B cell (primary cell): ENCODE data around the gene CREBBP. TPM values are rescaled to one million over a fixed set of nuclear protein-coding genes. Genes with fewer than 3 reads are reported as not detected.

Experiments used
- ATAC-seq: fragments of 200-7000 bp; cut with Tn5 transposase; one replicate; pipeline ENCODE4 v1.10.0; 2021; ENCODE audit warnings: low read depth, mild to moderate bottlenecking, moderate number of reproducible peaks, moderate library complexity
- CTCF ChIA-PET: fragments of 350-600 bp; sonication (Branson Sonifier 250); formaldehyde crosslinking; loops from one replicate; lab custom pipeline; 2021; ENCODE audit warnings: antibody characterized with exemption, inconsistent platforms; lab: Charles Lee
- POLR2A ChIA-PET: fragments of 350-600 bp; sonication (Branson Sonifier 250); formaldehyde crosslinking; loops from one replicate; lab custom pipeline; 2021; ENCODE audit warnings: antibody characterized with exemption; lab: Charles Lee
- DNase-seq: peaks from one replicate; pipeline ENCODE4 v3.0.0; 2013
- H2AFZ ChIP-seq: 2 replicates; pipeline ENCODE4 v1.6.1; 2012; ENCODE audit warnings: mild to moderate bottlenecking, low read depth, low read length; ENCODE audit not compliant: insufficient read depth, poor library complexity, severe bottlenecking
- H3K27ac ChIP-seq, 2 donors: 1 replicate in 1 of 2; 2 replicates in 1 of 2; pipeline ENCODE4 v1.5.1; 2012 to 2013; ENCODE audit warnings: low read length in 2 of 2, mild to moderate bottlenecking in 2 of 2, moderate library complexity in 1 of 2
- H3K27me3 ChIP-seq, 4 experiments: fragments of 200-600 bp in 1 of 4; sonication (generic) in 1 of 4; replicated peaks in 1 of 4; 1 replicate in 2 of 4; 2 replicates in 2 of 4; pipeline versions ENCODE4 v1.6.1 to v1.7.0; 2013 to 2016; ENCODE audit warnings: low read length in 3 of 4, mild to moderate bottlenecking in 2 of 4, mixed read lengths in 1 of 4, moderate library complexity in 1 of 4; ENCODE audit not compliant: insufficient read depth in 4 of 4, control insufficient read depth in 3 of 4; ENCODE audit errors: control extremely low read depth in 1 of 4
- H3K36me3 ChIP-seq, 2 experiments: replicated peaks in 1 of 2; 1 replicate in 1 of 2; 2 replicates in 1 of 2; pipeline versions ENCODE4 v1.6.1 to v1.7.1; 2013; ENCODE audit warnings: low read length in 1 of 2; ENCODE audit not compliant: insufficient read depth in 2 of 2, control insufficient read depth in 1 of 2; ENCODE audit errors: control extremely low read depth in 1 of 2, extremely low read depth in 1 of 2
- H3K4me1 ChIP-seq, 2 donors: fragments of 200-600 bp in 1 of 2; sonication (generic) in 1 of 2; 1 replicate in 1 of 2; 2 replicates in 1 of 2; pipeline versions ENCODE4 v1.5.1 to v1.6.1; 2013 to 2017; ENCODE audit warnings: low read length in 2 of 2; ENCODE audit not compliant: control insufficient read depth in 2 of 2, insufficient read depth in 2 of 2
- H3K4me2 ChIP-seq: replicated peaks from 2 replicates; pipeline ENCODE3; 2012; ENCODE audit warnings: mild to moderate bottlenecking, low read depth, low read length; ENCODE audit not compliant: poor library complexity, severe bottlenecking
- H3K4me3 ChIP-seq, 5 experiments: fragments of 200-600 bp in 1 of 5; sonication (generic) in 1 of 5; 1 replicate in 3 of 5; 2 replicates in 2 of 5; pipeline versions ENCODE4 v1.5.1 to v1.7.0; 2011 to 2016; ENCODE audit warnings: low read length in 4 of 5, mild to moderate bottlenecking in 4 of 5, low read depth in 2 of 5, control low read depth in 1 of 5, moderate library complexity in 1 of 5; ENCODE audit not compliant: insufficient read depth in 1 of 5; ENCODE audit errors: control extremely low read depth in 1 of 5, extremely low read depth in 1 of 5
- H3K79me2 ChIP-seq: fragments of 200-600 bp; sonication (generic); one replicate; pipeline ENCODE4 v1.6.0; 2016; ENCODE audit warnings: low read length; ENCODE audit not compliant: control insufficient read depth, insufficient read depth
- H3K9ac ChIP-seq: fragments of 200-600 bp; sonication (generic); 2 replicates; pipeline ENCODE4 v1.6.1; 2017; ENCODE audit warnings: mild to moderate bottlenecking, low read length, moderate library complexity
- H3K9me3 ChIP-seq, 3 donors: one replicate each; pipeline versions ENCODE4 v1.6.1 to v1.7.1; 2013; ENCODE audit warnings: low read length in 2 of 3; ENCODE audit not compliant: control insufficient read depth in 2 of 3, insufficient read depth in 1 of 3; ENCODE audit errors: control extremely low read depth in 1 of 3
- H4K20me1 ChIP-seq: 2 replicates; pipeline ENCODE4 v1.6.0; 2012; ENCODE audit warnings: mild to moderate bottlenecking, low read length; ENCODE audit not compliant: insufficient read depth, control insufficient read depth, poor library complexity, severe bottlenecking
- H3K27ac Mint-ChIP-seq: one replicate; pipeline ENCODE4 v1.8.0; 2021; ENCODE audit warnings: mixed read lengths
- H3K27me3 Mint-ChIP-seq: one replicate; pipeline ENCODE4 v1.8.0; 2021; ENCODE audit warnings: mixed read lengths
- H3K4me1 Mint-ChIP-seq: one replicate; pipeline ENCODE4 v1.8.0; 2021; ENCODE audit warnings: mixed read lengths
- H3K4me3 Mint-ChIP-seq: one replicate; pipeline ENCODE4 v1.8.0; 2021; ENCODE audit warnings: mixed read lengths
- H3K9me3 Mint-ChIP-seq: one replicate; pipeline ENCODE4 v1.8.0; 2022; ENCODE audit warnings: mixed read lengths; ENCODE audit not compliant: insufficient read depth
- EZH2 ChIP-seq: IDR thresholded peaks from 2 replicates; pipeline ENCODE4 v1.6.1; 2012; ENCODE audit warnings: borderline replicate concordance, low read depth, mild to moderate bottlenecking, moderate library complexity, low read length; ENCODE audit not compliant: insufficient read depth, poor library complexity, severe bottlenecking
- WGBS: methylation state at CpG from one replicate; pipeline ENCODE4 v1.1.5; 2013; ENCODE audit warnings: missing lambda C conversion rate; ENCODE audit not compliant: insufficient coverage; 5-methylcytosine and 5-hydroxymethylcytosine counted together
- intact Hi-C: fragments of 100-400 bp; cut with micrococcal nuclease; formaldehyde crosslinking; loops from one replicate; pipeline ENCODE4 v1.10.0; 2022
- polyA plus RNA-seq: library from polyadenylated mRNA; depleted of rRNA; stranded (reverse); fragments of >200 nt; gene quantifications from 2 replicates; pipeline ENCODE4 v1.2.3, GENCODE V29; 2012
- total RNA-seq, 2 donors: library from RNA; stranded (reverse); fragments of 120-200 nt in 1 of 2; gene quantifications; 1 replicate in 1 of 2; 2 replicates in 1 of 2; pipeline versions ENCODE4 v1.2.3 to v1.2.4, GENCODE V29; 2013 to 2022
- TF ChIP-seq, protein P1 (sequence below): fragments of 200-600 bp; IDR thresholded peaks from one replicate; pipeline ENCODE4 v1.8.0; 2022; ENCODE audit warnings: antibody characterized with exemption, mild to moderate bottlenecking

CREBBP gene
- total and polyA plus RNA-seq, 2 donors (not counting 1 experiment from before 2014, with no cell fraction given): 27.6 to 206 TPM

- no peak overlapping the region for H3K4me3 ChIP-seq
- H2AFZ ChIP-seq: no peak overlapping the region
- no peaks in the 10 kb centered on the region for H3K9me3 Mint-ChIP-seq
- no peaks in the 10 kb centered on the region for H3K27me3 Mint-ChIP-seq
- 99% methylated on average over 21 of the region's 33 CpGs for WGBS
- H3K4me3 Mint-ChIP-seq: no peak overlapping the region
- peaks cover 0 to 37% of the 10 kb centered on the region in 2 experiments for H3K36me3 ChIP-seq
- ChIA-PET POLR2A (no interaction called here), CTCF (no interaction called here)
- no peak for TF ChIP-seq EZH2
- no peaks in the 10 kb centered on the region for H3K79me2 ChIP-seq
- DNase-seq (no peak), ATAC-seq (no peak)
- H3K4me2 ChIP-seq: no peak overlapping the region
- no peak overlapping the region for H3K9ac ChIP-seq
- no peaks in the 10 kb centered on the region for H3K4me1 Mint-ChIP-seq
- intact Hi-C loops: no loop called here
- H3K27me3 ChIP-seq: no peaks in the 10 kb centered on the region
- peaks cover 28% of the 10 kb centered on the region for H4K20me1 ChIP-seq
- no peaks in the 10 kb centered on the region for H3K4me1 ChIP-seq
- H3K27ac ChIP-seq: no peak overlapping the region
- H3K27ac Mint-ChIP-seq: no peak overlapping the region
- no peaks in the 10 kb centered on the region for H3K9me3 ChIP-seq
Measured at GRCh38 chr16:3726021-3726687, 154.4 kb downstream of the CREBBP start.

- intact Hi-C loops: no loop called here
- Histone ChIP-seq H3K27ac (no peak overlapping the region), H3K4me2 (no peak overlapping the region), H2AFZ (no peak overlapping the region), H4K20me1 (peaks cover 19% of the 10 kb centered on the region), H3K79me2 (no peaks in the 10 kb centered on the region), H3K9me3 (no peaks in the 10 kb centered on the region), H3K9ac (no peak overlapping the region), H3K36me3 (peaks cover 0 to 28% of the 10 kb centered on the region in 2 experiments), H3K4me1 (no peaks in the 10 kb centered on the region), H3K27me3 (no peaks in the 10 kb centered on the region), H3K4me3 (no peak overlapping the region)
- Mint-ChIP-seq H3K27ac (peak overlapping the region; percentile 41), H3K9me3 (no peaks in the 10 kb centered on the region), H3K4me1 (no peaks in the 10 kb centered on the region), H3K4me3 (no peak overlapping the region), H3K27me3 (no peaks in the 10 kb centered on the region)
- no peak for TF ChIP-seq EZH2
- TF ChIP-seq, protein P1, sequence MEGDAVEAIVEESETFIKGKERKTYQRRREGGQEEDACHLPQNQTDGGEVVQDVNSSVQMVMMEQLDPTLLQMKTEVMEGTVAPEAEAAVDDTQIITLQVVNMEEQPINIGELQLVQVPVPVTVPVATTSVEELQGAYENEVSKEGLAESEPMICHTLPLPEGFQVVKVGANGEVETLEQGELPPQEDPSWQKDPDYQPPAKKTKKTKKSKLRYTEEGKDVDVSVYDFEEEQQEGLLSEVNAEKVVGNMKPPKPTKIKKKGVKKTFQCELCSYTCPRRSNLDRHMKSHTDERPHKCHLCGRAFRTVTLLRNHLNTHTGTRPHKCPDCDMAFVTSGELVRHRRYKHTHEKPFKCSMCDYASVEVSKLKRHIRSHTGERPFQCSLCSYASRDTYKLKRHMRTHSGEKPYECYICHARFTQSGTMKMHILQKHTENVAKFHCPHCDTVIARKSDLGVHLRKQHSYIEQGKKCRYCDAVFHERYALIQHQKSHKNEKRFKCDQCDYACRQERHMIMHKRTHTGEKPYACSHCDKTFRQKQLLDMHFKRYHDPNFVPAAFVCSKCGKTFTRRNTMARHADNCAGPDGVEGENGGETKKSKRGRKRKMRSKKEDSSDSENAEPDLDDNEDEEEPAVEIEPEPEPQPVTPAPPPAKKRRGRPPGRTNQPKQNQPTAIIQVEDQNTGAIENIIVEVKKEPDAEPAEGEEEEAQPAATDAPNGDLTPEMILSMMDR: no peak
- 70% methylated on average over 4 of the region's 8 CpGs for WGBS
- ATAC-seq (no peak), DNase-seq (no peak)
- POLR2A ChIA-PET: no interaction called here
- CTCF ChIA-PET: no interaction called here
Measured at GRCh38 chr16:3725276-3725675, 155.2 kb downstream of the CREBBP start.
